Prostate gland (tissue), 2 donors: Measurements from ENCODE around the gene KRT27. TPM values are rescaled to one million over a fixed set of nuclear protein-coding genes. Genes with fewer than 3 reads are reported as not detected.
"Not testable (repeated sequence)": the region's sequence is repeated elsewhere in the genome, so short reads cannot be mapped to it uniquely, and the experiment has no call there.

Experiments used
- DNase-seq: peaks from one replicate; pipeline ENCODE4 v3.0.0-alpha.2; 2019; ENCODE audit warnings: low spot score
- H3K27ac ChIP-seq, 2 donors: fragments of 200-600 bp; sonication (generic); 2 replicates each; pipeline ENCODE4 v1.5.1; 2017 to 2019
- H3K27me3 ChIP-seq: fragments of 200-600 bp; sonication (generic); replicated peaks from 2 replicates; pipeline ENCODE4 v1.5.1; 2019; ENCODE audit not compliant: insufficient read depth
- H3K36me3 ChIP-seq, 2 donors: fragments of 200-600 bp; sonication (generic); 1 replicate in 1 of 2; 2 replicates in 1 of 2; pipeline versions ENCODE4 v1.5.1 to v1.8.1; 2017 to 2019
- H3K4me1 ChIP-seq: fragments of 200-600 bp; sonication (generic); replicated peaks from 2 replicates; pipeline ENCODE4 v1.5.1; 2019
- H3K4me3 ChIP-seq, 2 donors: fragments of 200-600 bp; sonication (generic); 2 replicates each; pipeline ENCODE4 v1.5.1; 2017 to 2019
- H3K9me3 ChIP-seq: fragments of 200-600 bp; sonication (generic); 2 replicates; pipeline ENCODE4 v1.5.1; 2017
- POLR2A ChIP-seq: fragments of 450-650 bp; IDR thresholded peaks from one replicate; pipeline ENCODE4 v1.6.1; 2016; ENCODE audit warnings: antibody characterized with exemption, mild to moderate bottlenecking
- POLR2AphosphoS5 ChIP-seq: sonication (generic); formaldehyde crosslinking; IDR thresholded peaks from one replicate; pipeline ENCODE4 v1.6.1; 2017; ENCODE audit warnings: antibody characterized with exemption
- WGBS: methylation state at CpG from one replicate; pipeline ENCODE4 v1.1.5; 2018; 5-methylcytosine and 5-hydroxymethylcytosine counted together
- intact Hi-C: fragments of 100-400 bp; cut with DNase I; formaldehyde crosslinking; loops from one replicate; pipeline ENCODE4 v1.14.2; 2022
- total RNA-seq, 2 donors: library from RNA; depleted of rRNA; stranded (reverse); fragments of >200 nt; gene quantifications; one replicate each; pipeline ENCODE4 v1.1.0, GENCODE V29; 2016
- TF ChIP-seq, protein P1 (sequence below), 4 experiments: fragments of 200-600 bp in 2 of 4; fragments of 450-650 bp in 2 of 4; sonication (generic) in 2 of 4; IDR thresholded peaks; 1 replicate in 3 of 4; 2 replicates in 1 of 4; pipeline ENCODE4 v1.5.1; 2016 to 2019; ENCODE audit warnings: antibody characterized with exemption in 4 of 4, mild to moderate bottlenecking in 2 of 4, moderate library complexity in 2 of 4

The KRT27 gene
- total RNA-seq, 2 donors from 2014 or later = not detected

DNA sequence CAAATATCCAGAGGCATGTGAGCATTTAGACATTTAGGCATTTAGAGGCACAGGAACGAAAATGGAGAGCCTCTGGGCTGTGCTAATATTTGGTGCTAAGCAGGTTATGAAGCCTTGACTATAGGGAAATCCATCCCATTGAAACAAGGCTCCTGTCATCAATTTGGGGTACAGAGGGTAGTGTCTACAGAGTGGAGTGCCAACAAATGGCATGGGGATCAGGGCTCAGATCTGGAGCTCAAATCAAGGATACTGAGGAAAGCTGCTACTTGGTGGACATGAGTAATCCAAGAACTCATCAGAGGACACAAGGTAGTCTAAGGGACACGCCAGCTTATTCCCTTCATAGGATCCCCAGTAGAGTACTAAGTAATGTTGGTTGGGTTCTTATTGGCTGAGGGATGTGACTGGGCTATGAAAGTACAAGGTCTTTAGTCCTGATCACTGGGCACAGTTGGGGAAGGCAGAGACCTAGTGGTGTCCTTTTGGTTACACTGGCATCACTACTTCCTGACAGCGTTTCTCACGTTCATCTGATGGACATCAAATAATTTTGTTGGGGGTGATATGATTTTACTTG, 34.8 kb upstream of the KRT27 start:
- H3K27me3 ChIP-seq = no peaks in the 10 kb centered on the region
- 92% methylated on average over 4 of the region's 4 CpGs for WGBS
- intact Hi-C loops = no loop called here
- H3K4me3 ChIP-seq = no peak overlapping the region
- peaks cover 5% of the 10 kb centered on the region for H3K4me1 ChIP-seq
- no peak overlapping the region for H3K27ac ChIP-seq
- no peaks in the 10 kb centered on the region for H3K9me3 ChIP-seq
- no peak for DNase-seq
- no peak for TF ChIP-seq POLR2A
- TF ChIP-seq, protein P1, sequence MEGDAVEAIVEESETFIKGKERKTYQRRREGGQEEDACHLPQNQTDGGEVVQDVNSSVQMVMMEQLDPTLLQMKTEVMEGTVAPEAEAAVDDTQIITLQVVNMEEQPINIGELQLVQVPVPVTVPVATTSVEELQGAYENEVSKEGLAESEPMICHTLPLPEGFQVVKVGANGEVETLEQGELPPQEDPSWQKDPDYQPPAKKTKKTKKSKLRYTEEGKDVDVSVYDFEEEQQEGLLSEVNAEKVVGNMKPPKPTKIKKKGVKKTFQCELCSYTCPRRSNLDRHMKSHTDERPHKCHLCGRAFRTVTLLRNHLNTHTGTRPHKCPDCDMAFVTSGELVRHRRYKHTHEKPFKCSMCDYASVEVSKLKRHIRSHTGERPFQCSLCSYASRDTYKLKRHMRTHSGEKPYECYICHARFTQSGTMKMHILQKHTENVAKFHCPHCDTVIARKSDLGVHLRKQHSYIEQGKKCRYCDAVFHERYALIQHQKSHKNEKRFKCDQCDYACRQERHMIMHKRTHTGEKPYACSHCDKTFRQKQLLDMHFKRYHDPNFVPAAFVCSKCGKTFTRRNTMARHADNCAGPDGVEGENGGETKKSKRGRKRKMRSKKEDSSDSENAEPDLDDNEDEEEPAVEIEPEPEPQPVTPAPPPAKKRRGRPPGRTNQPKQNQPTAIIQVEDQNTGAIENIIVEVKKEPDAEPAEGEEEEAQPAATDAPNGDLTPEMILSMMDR (IDR thresholded peaks at IDR 0.05) = no peak
- TF ChIP-seq POLR2AphosphoS5 = no peak
- H3K36me3 ChIP-seq = no peaks in the 10 kb centered on the region

DNA sequence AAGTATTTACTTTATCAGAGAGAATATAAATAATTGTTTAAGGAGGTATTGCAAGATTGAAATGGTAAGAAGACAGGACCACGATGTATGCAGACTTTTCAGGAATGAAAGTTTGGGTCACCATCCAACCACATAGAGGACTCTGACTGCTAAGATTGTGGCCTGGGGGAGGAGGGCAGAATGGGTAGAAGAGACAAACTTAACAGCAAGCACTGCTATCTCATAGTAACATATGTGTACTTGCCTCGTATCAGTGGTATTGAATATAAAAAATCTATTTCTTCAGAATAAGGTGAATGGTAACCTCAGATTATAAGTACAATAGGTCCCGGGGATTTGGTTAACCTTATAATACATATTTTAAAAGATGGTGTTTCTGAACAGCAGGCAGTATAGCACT, 34.2 kb upstream of the KRT27 start:
- DNase-seq = no peak
- TF ChIP-seq, protein P1 (IDR thresholded peaks at IDR 0.05) = no peak
- TF ChIP-seq POLR2AphosphoS5 (no peak), POLR2A (no peak)
- intact Hi-C loops = no loop called here
- no peaks in the 10 kb centered on the region for H3K27me3 ChIP-seq
- 90% methylated on average over 3 of the region's 3 CpGs for WGBS
- no peaks in the 10 kb centered on the region for H3K36me3 ChIP-seq
- H3K27ac ChIP-seq = no peak overlapping the region
- H3K4me3 ChIP-seq = no peak overlapping the region
- H3K4me1 ChIP-seq = peaks cover 5% of the 10 kb centered on the region
- no peaks in the 10 kb centered on the region for H3K9me3 ChIP-seq

DNA sequence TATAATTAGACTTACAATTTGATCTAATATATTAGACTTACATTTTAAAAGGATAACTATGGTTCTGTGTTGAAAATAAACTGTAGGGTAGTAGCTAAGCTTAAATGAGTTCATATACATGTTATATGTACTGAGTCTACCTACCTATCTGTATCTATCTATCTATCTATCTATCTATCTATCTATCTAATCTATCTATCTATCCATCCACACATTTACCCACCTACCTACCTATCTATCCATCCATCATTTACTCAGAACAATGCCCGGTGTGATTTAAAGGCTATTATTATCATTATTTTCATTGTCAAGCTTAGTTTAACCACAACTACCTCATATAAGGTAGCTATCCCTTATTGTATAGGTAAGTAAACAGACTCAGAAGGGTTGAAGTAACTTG, 33.0 kb upstream of the KRT27 start:
- Histone ChIP-seq H3K27me3 (no peaks in the 10 kb centered on the region), H3K4me3 (no peak overlapping the region), H3K4me1 (peaks cover 5% of the 10 kb centered on the region), H3K9me3 (no peaks in the 10 kb centered on the region), H3K27ac (no peak overlapping the region), H3K36me3 (no peaks in the 10 kb centered on the region)
- TF ChIP-seq POLR2AphosphoS5 (no peak), POLR2A (no peak)
- TF ChIP-seq, protein P1 (IDR thresholded peaks at IDR 0.05) = no peak
- WGBS = 93% methylated on average over 1 of the region's 1 CpG
- no peak for DNase-seq
- intact Hi-C loops = no loop called here

DNA sequence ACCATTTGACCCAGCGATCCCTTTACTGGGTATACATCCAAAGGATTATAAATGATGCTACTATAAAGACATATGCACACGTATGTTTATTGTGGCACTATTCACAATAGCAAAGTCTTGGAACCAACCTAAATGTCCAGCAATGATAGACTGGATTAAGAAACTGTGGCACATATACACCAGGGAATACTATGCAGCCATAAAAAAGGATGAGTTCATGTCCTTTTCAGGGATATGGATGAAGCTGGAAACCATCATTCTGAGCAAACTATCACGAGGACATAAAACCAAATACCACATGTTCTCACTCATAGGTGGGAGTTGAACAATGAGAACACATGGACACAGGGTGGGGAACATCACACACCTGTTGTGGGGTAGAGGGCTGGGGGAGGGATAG, 32.3 kb upstream of the KRT27 start:
- intact Hi-C loops, H3K9me3 ChIP-seq, H3K36me3 ChIP-seq, H3K27ac ChIP-seq, H3K4me1 ChIP-seq, H3K4me3 ChIP-seq, H3K27me3 ChIP-seq, DNase-seq: not testable (repeated sequence)
- WGBS = 81% methylated on average over 3 of the region's 3 CpGs

DNA sequence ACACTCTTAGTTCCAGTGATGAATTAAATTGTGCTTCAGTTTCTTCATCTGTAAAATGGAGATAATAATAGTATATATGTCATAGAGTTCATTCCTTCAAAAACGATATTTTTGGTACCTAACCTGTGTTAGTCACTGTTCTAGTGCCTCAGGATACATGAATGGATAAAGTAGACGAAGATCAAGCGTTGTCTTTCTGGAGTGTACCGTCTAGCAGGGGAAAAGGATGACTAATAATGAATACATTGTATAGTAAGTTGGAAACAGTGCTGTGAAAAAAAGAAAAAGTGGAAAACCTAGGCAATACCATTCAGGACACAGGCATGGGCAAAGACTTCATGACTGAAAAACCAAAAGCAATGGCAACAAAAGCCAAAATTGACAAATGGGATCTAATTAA, 31.5 kb upstream of the KRT27 start:
- intact Hi-C loops = no loop called here
- WGBS = 67% methylated on average over 4 of the region's 4 CpGs
- Histone ChIP-seq H3K4me1 (peaks cover 5% of the 10 kb centered on the region), H3K27ac (no peak overlapping the region), H3K27me3 (no peaks in the 10 kb centered on the region), H3K9me3 (no peaks in the 10 kb centered on the region), H3K4me3 (no peak overlapping the region), H3K36me3 (no peaks in the 10 kb centered on the region)
- DNase-seq = no peak
- TF ChIP-seq POLR2A = no peak

DNA sequence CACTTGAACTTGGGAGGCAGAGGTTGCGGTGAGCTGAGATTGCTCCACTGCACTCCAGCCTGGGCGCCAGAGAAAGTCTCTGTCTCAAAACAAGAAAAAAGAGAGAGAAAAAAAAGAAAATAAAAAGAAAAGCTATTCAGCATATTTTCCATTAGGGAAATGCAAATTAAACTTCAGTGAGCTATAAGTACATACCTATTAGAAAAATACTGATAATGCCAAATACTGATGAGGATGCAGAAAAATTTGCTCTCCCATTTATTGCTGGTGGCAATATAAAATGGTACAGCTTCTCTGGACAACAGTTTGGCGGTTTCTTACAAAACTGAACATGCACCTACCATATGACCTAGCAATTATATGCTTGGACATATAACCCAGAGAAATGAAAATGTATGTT, 30.3 kb upstream of the KRT27 start:
- TF ChIP-seq POLR2AphosphoS5 = no peak
- no peak for TF ChIP-seq POLR2A
- TF ChIP-seq, protein P1 (IDR thresholded peaks at IDR 0.05) = no peak
- H3K27me3 ChIP-seq = no peaks in the 10 kb centered on the region
- no peak for DNase-seq

More for the DNA sequence above, 30.3 kb upstream of the KRT27 start:
- Histone ChIP-seq H3K4me1 (peaks cover under 1% of the 10 kb centered on the region), H3K36me3 (no peaks in the 10 kb centered on the region), H3K4me3 (no peak overlapping the region), H3K27ac (no peak overlapping the region), H3K9me3 (no peaks in the 10 kb centered on the region)
- intact Hi-C loops = no loop called here
- WGBS = 87% methylated on average over 3 of the region's 3 CpGs
